Kidney capillary endothelial cell (primary cell): Measurements from ENCODE around the gene FYB1.
A peak's percentile ranks its signal among the peaks of the same experiment; 100 is the strongest.

ENCODE experiments used
- DNase-seq: peaks from one replicate; pipeline ENCODE4 v3.0.0-alpha.2; 2018; ENCODE audit warnings: low spot score

The FYB1 gene

GRCh38 chr5:39120052-39120420, 99.3 kb downstream of the FYB1 start:
- DNase-seq: no peak

- DNase-seq: no peak
Measured at GRCh38 chr5:39119404-39120051, 99.8 kb downstream of the FYB1 start.

GRCh38 chr5:39118638-39119037, 100.7 kb downstream of the FYB1 start:
- no peak for DNase-seq

GRCh38 chr5:39117401-39117800, 102.0 kb downstream of the FYB1 start:
- DNase-seq: peak; percentile 90

GRCh38 chr5:39116344-39117170, 102.8 kb downstream of the FYB1 start:
- no peak for DNase-seq

GRCh38 chr5:39115644-39116343, 103.6 kb downstream of the FYB1 start:
- no peak for DNase-seq

GRCh38 chr5:39114155-39114554, 105.2 kb downstream of the FYB1 start:
- no peak for DNase-seq

- DNase-seq: no peak
Measured at GRCh38 chr5:39113354-39113953, 105.9 kb downstream of the FYB1 start.

- no peak for DNase-seq
Measured at GRCh38 chr5:39109606-39110005, 109.8 kb downstream of the FYB1 start.

GRCh38 chr5:39108987-39109386, 110.4 kb downstream of the FYB1 start:
- DNase-seq: no peak

- no peak for DNase-seq
Measured at GRCh38 chr5:39107350-39107749, 112.0 kb downstream of the FYB1 start.

- no peak for DNase-seq
Measured at GRCh38 chr5:39106322-39106721, 113.0 kb downstream of the FYB1 start.

- no peak for DNase-seq
Measured at GRCh38 chr5:39104221-39104620, 115.1 kb downstream of the FYB1 start.

GRCh38 chr5:39102684-39103155, 116.6 kb downstream of the FYB1 start:
- no peak for DNase-seq

GRCh38 chr5:39100851-39101396, 118.4 kb downstream of the FYB1 start:
- DNase-seq: no peak

GRCh38 chr5:39100301-39100850, 119.0 kb downstream of the FYB1 start:
- no peak for DNase-seq

- no peak for DNase-seq
Measured at GRCh38 chr5:39099831-39100230, 119.5 kb downstream of the FYB1 start.

- no peak for DNase-seq
Measured at GRCh38 chr5:39093352-39093751, 126.0 kb downstream of the FYB1 start.

- DNase-seq: no peak
Measured at GRCh38 chr5:39092581-39093351, 126.6 kb downstream of the FYB1 start.

- no peak for DNase-seq
Measured at GRCh38 chr5:39091940-39092580, 127.3 kb downstream of the FYB1 start.

GRCh38 chr5:39083968-39084367, 135.4 kb downstream of the FYB1 start:
- no peak for DNase-seq
